HS-5 (cell line): Measurements from ENCODE around the gene DNAJC1.

Source experiments
- DNase-seq: peaks from one replicate; pipeline ENCODE4 v3.0.0-alpha.2; 2012; ENCODE audit warnings: low read depth

DNAJC1 gene

DNA sequence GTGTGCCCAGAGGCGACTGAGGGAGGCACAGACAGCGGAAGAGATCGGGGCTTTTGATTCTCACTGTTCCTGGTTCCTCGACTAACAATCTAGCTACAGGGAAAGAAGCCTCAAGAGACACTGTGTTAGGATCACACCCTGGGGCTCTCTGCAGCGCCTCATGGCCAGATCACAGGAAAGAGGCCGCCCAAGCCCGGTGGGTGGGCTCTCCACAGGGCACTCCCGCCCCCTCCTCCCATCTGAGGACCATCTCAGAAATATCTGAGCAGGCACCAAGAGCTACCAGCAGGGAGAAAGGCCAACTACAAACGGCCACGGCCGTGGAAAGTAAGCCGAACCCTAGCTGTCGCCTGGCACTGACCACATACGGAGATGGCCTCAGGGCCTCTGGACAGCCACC is 245.3 kb downstream of the DNAJC1 start:
- DNase-seq: no peak

DNA sequence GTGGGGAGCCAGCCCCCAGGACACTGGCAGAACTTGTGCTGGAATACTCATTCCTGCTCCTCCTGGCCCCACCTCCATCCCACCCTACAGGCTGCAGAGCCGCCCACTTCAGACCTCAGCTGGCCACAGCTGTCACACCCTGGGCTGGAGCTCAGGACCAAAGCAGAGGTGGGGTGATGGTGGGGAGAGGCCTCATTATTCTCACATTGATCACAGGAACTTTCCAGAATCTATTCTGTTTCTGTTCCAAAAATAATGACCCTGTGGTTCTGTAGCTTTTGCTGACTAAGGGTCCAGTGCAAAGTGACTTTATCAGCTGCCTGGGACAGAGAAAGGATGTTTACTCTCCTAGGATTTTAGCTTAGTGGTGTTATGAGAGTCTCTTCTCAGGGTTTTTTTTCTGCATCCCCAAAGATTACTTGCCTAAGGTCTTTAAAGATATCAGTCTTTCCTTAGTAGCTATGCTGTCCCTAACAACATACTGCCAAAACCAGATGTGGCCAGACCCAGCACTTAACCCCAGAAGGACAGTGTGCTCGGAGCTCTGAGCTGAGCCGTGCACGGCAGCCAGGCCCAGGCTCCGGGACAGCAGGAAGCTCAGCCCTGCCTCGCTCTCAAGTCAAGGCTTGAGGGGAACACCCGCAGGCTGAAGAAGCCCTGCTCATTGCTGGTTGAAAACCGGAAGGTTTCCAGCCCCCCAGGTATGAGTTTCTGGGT is 246.2 kb downstream of the DNAJC1 start:
- DNase-seq: no peak

DNA sequence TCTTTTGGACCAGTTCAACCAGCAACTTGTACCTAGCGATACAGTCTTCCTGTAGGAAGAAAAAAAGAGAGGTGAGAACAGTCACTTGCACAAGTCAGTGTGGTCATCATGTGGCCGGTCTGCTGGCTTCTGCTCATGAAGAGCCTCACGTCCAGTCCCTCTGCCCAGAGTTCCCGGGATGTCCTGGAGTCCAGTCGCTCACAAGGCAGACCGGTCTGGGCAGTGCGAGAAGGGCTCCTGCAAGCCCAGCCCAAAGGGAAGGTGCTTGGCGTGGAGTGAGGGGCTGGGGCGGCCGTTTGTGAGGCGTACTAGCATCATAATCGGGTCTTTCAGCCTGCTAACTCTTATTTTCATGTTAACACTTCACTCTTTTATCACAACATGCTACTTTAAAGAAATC is 246.8 kb downstream of the DNAJC1 start:
- no peak for DNase-seq

DNA sequence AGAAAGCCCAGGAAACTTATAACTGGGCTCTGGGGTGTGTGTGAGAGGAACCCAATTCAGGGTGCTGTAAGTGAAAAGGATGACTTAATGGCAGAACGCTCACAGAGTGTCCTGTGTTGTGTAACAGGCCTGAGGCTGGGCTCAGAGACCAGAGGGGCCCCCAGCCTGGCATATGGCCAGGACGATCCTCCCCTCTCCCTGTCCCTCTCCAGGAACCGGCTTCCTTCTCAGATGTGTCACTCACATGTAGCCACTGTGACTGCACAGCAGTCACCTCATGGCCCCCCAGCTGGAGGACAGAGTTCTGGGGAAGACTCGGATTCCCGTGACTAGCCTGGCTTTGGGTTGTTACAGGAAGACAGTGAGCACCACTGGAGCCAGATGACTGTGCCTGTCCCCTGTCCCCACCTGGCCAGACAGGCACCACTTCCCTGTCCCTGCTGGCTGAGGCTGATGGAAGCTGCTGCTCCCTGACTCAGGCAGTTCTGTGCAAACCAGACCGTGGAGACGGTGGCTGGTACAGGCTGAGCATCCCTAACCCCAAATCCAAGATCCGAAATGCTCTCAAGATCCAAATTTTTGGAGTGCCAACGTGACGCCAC is 249.0 kb downstream of the DNAJC1 start:
- DNase-seq: no peak

DNA sequence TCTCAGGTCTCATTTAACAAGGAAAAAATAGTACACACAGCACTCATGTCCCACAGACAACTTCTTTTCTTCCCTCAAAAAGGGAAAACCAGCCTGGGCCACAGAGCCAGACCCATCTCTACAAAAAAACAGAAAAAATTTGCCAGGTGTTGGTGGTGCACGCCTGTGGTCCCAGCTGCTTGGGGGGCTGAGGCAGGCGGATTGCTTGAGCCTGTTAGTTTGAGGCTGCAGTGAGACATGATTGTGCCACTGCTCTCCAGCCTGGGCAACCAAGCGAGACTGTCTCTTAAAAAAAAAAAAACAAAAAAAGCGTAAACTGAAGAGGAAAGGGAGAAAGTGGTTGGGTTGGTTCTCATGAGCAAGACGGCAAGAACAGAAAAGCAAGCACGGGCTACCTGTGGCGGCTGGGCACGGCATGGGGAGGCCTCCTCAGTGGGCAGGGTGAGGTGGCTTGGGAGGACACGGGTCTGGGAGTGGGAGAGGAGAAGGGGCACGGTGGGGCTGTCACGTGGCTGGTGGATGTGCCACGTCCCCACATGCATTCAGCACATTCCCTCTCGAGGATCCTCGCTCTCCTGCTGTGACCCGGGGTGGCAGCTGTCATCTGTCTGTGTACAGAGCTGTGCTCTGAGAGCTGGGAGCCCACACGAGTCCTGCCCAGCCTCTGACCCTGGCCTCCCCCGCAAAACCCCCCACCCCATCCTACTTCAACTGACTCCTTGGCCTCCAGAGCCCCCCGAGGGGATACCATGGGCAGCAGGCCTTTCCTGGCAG is 249.8 kb downstream of the DNAJC1 start:
- DNase-seq: no peak

DNA sequence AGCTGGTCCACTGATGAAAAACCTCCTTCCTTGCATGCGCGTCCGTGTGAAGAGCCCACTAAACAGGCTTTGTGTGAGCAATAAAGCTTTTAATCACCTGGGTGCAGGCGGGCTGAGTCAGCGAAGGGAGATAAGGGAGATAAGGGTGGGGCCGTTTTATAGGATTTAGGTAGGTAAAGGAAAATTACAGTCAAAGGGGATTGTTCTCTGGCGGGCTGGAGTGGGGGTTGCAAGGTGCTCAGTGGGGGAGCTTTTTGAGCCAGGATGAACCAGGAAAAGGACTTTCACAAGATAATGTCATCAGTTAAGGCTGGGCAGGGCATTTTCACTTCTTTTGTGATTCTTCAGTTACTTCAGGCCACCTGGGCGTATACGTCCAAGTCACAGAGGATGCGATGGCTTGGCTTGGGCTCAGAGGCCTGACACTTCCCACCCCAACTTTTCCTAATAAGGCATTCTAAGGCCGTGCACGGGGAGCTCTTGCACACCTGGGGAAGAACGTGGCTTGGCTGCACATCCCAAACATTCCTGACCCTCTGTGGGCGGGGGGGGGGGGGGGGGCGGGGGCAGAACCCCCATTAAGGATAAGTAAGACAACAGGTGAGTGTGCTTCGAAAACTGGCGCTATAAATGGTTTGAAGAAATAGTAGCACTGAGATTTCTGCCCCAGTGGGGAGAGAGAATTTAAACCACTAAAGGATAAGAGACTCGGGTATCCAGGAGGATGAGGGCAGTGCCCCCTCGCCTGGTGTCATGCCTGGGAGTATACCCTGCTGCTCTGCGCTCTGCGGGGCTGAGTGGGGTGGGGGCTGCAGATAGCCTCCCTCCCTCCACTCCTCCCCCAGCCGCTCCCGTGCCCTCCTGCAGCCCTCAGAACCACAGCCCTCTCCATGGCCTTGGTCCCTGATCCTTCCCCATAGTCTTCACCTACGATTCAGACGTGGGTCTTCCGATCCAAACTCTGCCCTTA is 251.9 kb downstream of the DNAJC1 start:
- DNase-seq: no peak

- no peak for DNase-seq
Observed at GRCh38 chr10:21750424-21750823, 253.1 kb downstream of the DNAJC1 start.

- DNase-seq: no peak
Observed at GRCh38 chr10:21749788-21750187, 253.7 kb downstream of the DNAJC1 start.

DNA sequence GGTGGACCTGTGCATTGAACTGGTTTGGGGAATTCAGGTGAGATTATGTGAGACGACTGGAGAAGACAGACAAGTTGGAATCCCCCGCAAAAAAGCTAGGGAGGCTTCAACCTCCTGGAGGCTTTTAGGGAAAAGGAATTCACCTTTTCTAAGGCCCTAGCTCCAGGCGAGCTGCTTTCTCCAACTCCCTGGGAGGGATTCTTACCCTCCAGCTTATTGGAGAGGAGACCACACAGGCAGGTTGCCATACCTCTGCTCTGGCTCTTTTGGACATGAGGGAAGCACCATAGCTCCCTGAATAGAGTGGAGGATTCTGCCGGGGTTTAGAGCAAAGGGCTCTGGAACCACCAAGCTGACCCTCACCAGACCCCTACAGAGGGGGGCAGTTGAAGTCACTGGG is 255.7 kb downstream of the DNAJC1 start:
- DNase-seq: no peak

- no peak for DNase-seq
Observed at GRCh38 chr10:21746118-21746517, 257.4 kb downstream of the DNAJC1 start.

GRCh38 chr10:21744223-21744622 is 259.3 kb downstream of the DNAJC1 start:
- no peak for DNase-seq

GRCh38 chr10:21742740-21743412 is 260.7 kb downstream of the DNAJC1 start:
- no peak for DNase-seq

- no peak for DNase-seq
Observed at GRCh38 chr10:21740989-21741388, 262.5 kb downstream of the DNAJC1 start.

- DNase-seq: no peak
Observed at GRCh38 chr10:21737106-21737505, 266.4 kb downstream of the DNAJC1 start.

DNA sequence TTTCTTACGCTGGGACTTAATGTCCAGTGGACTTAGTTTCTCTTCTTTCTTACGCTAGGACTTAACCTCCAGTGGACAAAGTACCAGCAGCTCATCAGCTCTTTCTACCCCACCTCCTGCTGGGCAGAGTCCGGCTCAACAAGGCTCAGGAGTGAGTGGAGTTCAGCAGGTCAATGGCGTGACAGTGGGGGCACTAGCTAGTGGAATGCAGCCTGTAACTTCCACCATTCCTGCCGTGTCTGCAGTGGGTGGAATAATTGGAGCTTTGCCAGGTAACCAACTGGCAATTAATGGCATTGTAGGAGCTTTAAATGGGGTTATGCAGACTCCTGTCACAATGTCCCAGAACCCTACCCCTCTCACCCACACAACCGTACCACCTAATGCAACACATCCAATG is 269.8 kb downstream of the DNAJC1 start:
- no peak for DNase-seq

- no peak for DNase-seq
Observed at GRCh38 chr10:21732067-21732772, 271.3 kb downstream of the DNAJC1 start.

DNA sequence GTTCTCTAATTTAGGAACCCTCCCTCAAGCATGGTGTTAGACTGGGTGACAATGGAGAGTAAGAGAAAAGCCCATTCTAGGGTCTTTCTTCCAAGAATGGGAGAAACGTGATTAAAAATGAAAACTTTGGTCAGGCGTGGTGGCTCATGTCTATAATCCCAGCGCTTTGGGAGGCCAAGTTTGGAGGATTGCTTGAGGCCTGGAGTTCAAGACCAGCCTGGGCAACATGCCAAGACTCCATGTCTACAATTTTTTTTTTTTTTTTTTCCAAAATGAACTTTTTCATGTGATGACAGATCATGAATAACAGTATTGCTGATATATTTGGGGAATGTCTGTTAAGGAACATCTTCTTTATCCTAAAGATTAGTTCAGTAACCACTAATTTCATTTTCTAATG is 274.9 kb downstream of the DNAJC1 start:
- DNase-seq: no peak

DNA sequence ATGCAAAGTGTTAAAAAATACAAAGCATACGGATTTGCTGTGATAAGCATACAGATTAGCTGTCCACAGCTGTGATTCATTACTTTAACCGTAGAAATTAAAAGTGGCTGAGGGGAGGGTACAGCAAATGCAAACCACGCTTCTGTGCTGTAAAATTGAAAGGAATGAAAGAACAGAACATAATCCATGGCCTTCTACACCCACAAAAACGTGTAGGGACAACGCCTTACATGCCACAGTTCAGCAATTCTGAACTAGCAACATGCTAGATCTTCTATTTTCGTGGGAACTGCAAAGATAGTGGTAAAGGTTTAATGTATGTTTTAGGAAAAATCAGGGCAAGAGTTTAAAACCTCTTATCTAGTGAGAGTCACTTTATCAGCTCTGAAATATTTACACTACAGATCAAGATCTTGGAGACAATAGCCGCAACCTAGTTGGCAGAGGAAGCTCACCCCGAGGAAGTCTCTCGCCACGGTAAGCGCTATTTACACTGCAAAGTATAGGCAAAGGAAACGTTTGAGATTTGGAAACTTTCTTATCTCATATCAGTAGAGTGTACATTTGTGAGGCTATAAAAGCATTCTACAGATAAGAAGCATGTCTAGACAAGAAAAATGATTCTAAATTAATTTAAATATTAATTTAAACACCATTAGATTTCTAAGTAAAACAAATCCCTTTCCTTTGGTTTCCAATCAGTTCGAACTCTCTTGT is 275.9 kb downstream of the DNAJC1 start:
- DNase-seq: no peak

- no peak for DNase-seq
Observed at GRCh38 chr10:21726601-21727225, 276.8 kb downstream of the DNAJC1 start.
